ENCODE measurements around the gene LY6G5B.
"Not testable (repeated sequence)": the region's sequence is repeated elsewhere in the genome, so short reads cannot be mapped to it uniquely, and the experiment has no call there.

LY6G5B gene

DNA sequence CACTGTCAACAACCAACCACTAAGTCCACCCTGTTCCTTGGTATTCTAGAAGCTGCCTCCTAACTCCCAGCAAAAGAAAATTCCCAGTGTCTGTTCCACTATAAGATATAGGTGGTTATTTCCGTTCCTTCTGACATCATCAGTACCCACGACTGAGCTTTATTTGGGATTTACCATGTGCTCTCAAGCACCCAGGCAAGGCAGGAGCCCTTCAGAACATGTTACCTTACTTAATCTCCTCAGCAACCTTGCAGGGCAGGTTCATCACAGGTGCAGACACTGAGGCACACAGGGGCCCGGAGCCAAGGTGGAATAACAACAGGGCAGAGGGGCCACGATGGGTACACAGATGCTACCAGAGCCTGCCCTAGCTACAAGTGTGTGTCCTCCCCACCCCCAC lies 22.6 kb downstream of the LY6G5B start:
- DNase-seq, result no peak

DNA sequence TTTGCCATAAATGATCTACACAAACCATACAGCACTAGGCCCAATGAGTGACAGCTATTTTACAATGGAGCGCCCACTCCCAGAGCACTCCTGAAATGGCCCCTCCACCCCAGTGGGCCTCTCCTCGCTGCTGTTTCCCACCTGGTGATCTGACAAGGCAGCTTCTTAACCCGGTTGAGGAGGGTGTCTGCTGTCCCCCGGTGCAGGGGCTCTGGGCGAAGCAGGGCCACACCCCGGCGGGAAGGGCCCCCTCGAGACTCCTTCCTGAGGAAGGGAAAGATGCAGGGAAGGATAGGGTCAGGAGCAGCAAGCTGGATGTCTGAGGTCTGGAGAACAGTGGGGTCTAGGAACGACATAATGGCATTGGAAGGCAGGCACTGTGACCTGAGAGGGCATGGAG lies 23.1 kb downstream of the LY6G5B start:
- DNase-seq, result no peak

- no peak for DNase-seq
These were observed 23.8 kb downstream of the LY6G5B start for GRCh38 chr6:31693535-31693934.

DNA sequence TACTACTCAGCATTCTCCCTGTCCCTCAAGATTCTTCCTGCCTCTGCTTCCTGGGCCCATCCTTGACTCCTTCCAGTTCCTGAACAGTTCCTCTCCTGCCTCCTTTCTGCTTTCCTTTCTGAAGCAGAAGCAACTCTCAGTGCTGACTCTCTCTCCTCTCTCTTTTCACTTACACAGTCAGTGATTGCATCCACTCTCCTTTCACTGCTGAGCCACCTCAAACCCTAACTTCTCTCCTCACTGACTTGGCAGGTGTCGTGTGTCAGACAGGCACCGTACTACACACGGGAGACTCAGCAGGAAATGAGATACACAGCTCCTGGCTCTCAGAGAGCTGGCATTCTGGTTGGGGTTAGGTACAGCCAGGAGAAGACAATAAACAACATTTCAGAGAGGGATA lies 27.8 kb downstream of the LY6G5B start:
- DNase-seq, result no peak

- DNase-seq, result no peak
These were observed 31.1 kb downstream of the LY6G5B start for GRCh38 chr6:31700740-31701401.

- no peak for DNase-seq
These were observed 32.1 kb downstream of the LY6G5B start for GRCh38 chr6:31701666-31702404.

DNA sequence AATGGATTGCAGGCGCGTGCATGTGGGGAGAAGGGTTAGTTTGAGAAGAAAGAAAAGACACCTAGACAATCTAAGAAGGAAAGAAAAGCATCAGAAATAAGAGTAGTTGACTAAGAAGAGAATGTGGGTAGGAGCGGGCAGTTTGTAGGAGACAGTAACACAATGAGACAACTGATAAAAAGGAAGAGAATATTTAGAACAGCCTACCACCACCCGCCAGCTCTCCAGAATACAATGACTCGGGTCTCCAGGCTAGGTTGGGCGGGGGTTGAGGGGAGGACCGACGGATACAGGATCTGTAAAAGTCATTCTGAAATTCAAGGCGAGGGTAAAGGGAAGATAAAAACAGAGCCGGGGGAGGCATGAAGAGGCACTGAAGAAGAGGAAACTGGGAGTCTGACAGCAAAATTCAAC lies 32.6 kb downstream of the LY6G5B start:
- DNase-seq, result no peak

DNA sequence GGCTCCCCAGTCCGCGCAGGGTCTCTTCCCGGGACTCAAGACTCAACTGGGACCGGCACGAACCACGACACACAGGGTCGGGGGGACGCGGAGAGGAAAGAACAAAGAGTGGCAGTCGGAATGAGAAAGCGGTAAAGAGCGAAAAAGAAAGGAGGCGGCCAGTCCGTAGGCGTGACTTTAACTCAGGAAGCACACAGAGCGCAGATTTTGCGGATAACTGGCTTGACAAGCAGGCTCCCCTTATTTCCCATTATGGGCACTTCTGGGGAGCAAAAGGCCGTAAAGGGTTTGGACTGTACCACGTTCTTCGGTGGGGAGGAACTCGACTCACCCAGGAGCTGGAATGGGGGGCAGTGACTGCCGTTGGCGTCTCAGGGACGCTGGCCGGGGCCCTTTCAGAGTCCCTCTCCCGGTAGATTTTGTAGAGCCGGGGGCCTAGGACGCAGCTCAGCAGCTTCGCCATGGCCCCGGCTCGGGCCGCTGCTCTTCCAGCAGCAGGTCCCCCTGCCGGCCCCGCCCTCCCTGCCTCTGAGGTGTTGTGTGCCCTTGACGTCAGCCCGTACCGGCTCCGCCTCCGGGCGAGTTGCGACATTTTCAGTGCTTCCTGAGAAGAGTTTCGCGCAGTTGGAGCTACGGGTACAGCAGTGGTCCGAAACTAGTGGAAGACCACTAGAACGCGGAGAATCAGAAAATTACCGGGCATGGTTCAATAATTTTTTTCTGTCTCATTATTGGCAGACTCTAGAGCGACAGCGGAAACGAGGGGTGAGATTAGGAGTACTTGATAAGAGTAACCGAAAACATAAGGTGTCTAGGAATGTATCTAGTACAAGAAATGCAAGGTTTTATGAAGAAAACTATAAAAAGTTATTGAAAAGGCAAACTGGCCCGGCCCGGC lies 33.3 kb downstream of the LY6G5B start, which contains the start of gene ABHD16A:
ABHD16A (minus strand) TSS at position 506 of the 898 bp plus-strand sequence; CDS start at position 463, 43 bp downstream.
- DNase-seq, result peak; percentile 99

DNA sequence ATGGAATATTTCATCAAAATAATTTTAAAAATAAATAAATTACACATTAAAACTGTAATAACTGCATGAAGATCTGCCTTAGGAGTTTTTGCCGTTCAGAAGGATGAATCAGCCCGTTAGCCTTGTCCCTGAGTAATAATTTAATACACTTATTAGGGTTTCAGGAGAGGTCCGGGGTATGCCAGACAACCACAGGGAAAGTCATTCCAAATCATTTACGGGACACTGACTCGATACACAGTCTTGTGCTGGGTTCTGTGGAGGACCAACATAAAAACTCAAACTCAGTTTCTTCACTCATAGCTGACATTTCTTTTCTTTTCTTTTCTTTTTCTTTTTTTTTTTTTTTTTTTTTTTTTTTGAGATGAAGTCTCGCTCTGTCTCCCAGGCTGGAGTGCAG lies 36.2 kb downstream of the LY6G5B start:
- DNase-seq, result no peak

GRCh38 chr6:31706599-31706998 lies 36.8 kb downstream of the LY6G5B start, which contains the start of gene LY6G6F:
Gene LY6G6F (plus strand): TSS chr6:31706866. CDS start chr6:31706907, 41 bp downstream.
- DNase-seq, result no peak

DNA sequence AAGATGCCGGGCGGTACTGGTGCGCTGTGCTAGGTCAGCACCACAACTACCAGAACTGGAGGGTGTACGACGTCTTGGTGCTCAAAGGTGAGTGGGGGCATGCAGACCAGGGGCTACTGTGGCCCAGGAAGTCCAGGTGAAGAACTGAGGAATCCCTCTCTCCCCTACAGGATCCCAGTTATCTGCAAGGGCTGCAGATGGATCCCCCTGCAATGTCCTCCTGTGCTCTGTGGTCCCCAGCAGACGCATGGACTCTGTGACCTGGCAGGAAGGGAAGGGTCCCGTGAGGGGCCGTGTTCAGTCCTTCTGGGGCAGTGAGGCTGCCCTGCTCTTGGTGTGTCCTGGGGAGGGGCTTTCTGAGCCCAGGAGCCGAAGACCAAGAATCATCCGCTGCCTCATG lies 37.9 kb downstream of the LY6G5B start:
- DNase-seq, result no peak

GRCh38 chr6:31708224-31708623 lies 38.4 kb downstream of the LY6G5B start:
- no peak for DNase-seq

GRCh38 chr6:31709157-31709556 lies 39.4 kb downstream of the LY6G5B start:
- DNase-seq, result not testable (repeated sequence)

- DNase-seq, result no peak
These were observed 40.9 kb downstream of the LY6G5B start for GRCh38 chr6:31710523-31711219.

GRCh38 chr6:31711233-31711632 lies 41.5 kb downstream of the LY6G5B start:
- DNase-seq, result no peak

DNA sequence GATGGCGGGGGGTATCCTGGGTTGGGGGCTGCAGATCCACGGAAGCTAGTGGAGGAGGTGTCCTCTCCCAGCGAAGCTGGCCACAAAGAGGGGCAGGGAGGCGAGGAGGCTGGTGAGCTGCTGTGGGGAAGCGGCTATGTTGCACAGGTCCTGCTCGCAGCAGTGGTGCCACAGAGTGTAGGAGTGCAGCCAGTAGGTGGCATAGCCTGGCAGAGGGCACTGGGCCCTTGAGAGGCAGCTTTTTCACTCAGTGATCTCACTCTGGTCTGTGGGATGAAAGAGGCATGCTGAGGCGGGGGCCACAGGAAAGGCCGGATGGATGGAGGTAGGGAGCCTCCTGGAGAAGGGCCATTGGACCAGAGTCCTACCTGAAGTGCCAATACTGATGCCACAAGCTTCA lies 42.5 kb downstream of the LY6G5B start:
- peak; percentile 49 for DNase-seq

DNA sequence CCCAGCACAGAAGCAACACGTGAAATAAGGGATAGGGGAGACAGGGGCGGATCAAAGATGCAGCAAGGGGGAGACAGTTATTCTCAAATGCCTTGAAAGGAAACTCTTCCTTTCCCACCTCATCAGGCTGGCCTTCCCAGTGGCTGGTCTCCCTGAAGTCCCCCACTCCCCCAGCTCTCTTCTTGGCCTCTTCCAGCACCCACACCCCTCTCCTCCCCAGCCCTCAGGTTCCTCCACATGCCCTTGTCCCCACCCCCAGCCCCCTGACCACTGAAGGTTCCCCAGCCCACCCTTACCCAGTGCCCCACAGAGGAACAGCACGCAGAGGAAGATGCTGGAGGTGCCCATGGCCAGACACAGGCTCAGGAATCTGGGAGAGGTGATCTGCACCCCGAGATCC lies 43.7 kb downstream of the LY6G5B start:
- DNase-seq, result no peak

- no peak for DNase-seq
These were observed 44.4 kb downstream of the LY6G5B start for GRCh38 chr6:31713991-31714684.

GRCh38 chr6:31715022-31715958 lies 45.5 kb downstream of the LY6G5B start, which contains the start of gene LY6G6D:
Gene LY6G6D (plus strand): TSS chr6:31715348. CDS start chr6:31715356, 8 bp downstream.
- no peak for DNase-seq

DNA sequence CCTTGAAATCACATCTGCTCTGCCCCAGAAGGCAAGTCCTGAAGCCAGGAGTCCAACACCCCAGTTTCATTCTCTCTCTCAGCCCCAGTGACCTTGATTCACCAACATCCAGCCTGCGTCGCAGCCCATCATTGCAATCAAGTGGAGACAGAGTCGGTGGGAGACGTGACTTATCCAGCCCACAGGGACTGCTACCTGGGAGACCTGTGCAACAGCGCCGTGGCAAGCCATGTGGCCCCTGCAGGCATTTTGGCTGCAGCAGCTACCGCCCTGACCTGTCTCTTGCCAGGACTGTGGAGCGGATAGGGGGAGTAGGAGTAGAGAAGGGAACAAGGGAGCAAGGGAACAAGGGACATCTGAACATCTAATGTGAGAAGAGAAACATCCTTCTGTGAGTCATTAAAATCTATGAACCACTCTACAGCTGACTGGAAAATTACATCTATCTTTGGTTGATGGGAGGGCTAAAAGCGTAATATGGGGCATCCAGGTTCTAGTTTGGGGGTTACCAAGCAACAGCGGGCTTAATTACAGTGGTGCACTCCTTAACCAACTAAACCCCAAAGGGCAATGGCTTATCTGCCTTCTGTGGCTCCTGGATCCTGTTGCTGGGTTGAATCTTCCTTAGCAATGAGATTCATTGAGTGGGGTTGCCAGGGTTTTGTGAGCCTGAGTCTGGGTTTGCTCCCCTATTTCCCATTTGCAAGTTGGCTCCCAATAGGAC lies 47.9 kb downstream of the LY6G5B start:
- no peak for DNase-seq
